A172 (cell line): ENCODE results near the gene DHRSX. TPM values are rescaled to one million over a fixed set of nuclear protein-coding genes. Genes with fewer than 3 reads are reported as not detected.
A peak's percentile ranks its signal among the peaks of the same experiment; 100 is the strongest.
"Not testable (repeated sequence)": the region's sequence is repeated elsewhere in the genome, so short reads cannot be mapped to it uniquely, and the experiment has no call there.

ENCODE experiments used
- DNase-seq: peaks from one replicate; pipeline ENCODE4 v3.0.0-alpha.2; 2015; ENCODE audit warnings: low spot score
- total RNA-seq: library from RNA; depleted of rRNA; stranded (reverse); fragments of >200 nt; shearing (Covaris generic); gene quantifications from 2 replicates; pipeline ENCODE4 v1.2.3, GENCODE V29; 2014

DHRSX gene
- total RNA-seq, 1 experiment from 2014 or later, result 47.2 TPM

DNA sequence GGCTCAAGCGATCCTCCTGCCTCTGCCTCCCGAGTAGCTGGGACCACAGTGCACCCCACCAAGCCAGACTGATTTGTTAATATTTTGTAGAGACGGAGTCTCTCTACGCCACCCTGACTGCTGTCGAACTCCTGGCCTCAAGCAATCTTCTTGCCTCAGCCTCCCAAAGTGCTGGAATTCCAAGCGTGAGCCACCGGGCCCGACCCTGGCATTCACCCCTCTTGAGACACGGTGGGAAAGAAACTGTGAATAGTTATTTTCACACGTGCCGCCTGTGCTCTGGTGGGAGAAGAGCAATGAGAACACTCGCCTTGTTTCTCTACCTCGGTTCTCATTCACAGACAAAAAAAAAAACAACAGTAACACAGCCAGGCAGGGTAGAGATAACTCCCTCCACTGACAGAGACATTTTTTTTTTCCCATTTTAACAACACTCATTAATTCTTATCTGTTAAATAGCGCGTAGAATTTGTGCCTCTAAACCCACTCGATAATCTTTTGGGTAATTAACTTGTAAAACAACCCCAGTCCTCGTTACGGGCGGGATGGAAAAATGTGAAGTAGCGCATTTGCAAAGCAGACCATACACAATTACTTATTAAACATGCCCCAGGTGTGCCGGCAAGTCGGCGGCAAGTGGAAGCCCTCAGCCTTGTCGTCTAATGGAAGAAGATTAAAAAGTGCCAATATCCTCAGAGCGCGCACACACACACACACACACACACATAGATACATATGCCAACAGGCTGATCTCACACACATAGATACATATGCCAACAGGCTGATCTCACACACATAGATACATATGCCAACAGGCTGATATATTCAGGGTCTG is 103.3 kb downstream of the DHRSX start:
- no peak for DNase-seq

DNA sequence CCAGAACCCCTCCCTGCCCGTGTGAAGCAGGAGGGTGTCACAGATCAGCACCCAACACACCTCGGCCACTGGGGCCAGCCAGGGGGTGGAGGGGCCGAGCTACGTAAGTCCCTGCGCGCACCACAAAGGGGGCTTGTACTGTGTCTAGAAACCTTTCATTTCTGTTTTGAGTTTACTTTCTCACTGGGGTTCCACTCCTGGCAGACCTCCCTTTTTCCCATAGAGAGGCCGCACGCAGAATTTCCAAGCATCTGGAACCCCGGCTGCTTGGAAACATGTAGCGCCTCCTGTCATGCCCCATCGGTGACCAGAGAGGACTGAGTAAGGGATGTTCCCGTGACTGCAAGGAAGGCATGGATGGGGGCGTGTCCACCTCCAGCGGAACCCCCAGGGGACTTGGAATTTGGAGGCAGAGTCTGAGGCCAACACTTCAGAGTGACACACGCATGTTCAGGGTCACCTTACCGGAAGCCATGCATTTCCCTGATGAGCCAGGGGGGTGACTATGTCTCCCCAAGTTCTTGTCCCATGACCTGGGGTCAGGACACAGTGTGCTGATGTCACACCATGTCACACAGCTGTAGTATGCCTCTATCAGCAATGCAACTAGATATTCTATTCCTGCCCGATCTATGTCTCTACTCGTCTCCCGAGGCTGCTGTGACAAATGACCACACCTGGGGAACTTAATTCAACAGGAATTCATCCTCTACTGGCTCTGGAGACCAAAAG is 105.3 kb downstream of the DHRSX start:
- DNase-seq, result no peak

DNA sequence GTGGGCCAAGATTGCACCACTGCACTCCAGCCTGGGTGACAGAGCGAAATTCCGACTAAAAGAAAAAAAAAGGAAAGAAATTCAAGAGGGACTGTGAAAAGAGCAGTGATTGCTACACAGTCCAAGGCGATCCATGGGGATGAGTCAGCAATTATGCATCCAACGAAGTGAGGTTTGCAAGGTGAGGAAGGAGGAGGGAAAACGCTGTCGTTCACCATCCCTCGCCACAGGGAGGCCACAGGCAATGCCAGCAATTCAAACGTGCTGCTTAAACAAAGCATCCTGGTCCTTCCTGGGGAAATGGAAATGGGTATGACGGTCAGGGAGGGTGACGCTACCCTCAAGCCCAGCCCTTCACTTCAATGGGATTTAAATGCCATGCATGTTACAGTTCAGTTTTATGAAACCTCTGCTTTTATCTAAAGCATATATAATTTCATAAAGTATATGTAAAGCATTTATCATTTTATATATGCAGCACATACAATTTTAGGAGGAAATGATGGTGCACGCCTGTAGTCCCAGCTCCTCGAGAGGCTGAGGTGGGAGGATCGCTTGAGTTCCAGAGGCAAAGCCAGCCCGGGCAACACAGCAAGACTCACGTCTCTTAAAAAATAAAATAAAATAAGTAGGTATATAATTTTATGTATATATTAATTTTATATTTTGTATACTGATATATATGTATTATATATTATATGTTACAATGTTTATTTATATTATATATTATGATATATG is 108.7 kb downstream of the DHRSX start:
- peak; percentile 100 for DNase-seq

DNA sequence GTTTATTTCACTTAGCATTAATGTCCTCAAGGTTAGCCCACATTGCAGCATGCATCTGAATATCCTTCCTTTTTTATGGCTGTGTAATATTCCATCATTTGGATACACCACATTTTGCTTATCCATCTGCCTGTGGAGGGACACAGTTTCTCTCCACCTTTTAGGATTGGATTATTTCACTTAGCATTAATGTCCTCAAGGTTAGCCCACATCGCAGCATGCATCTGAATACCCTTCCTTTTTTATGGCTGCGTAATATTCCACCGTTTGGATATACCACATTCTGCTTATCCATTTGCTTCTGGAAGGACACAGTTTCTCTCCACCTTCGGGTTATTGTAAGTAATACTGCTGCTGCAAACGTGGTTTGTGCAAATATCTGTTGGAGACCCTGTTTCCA is 110.0 kb downstream of the DHRSX start:
- DNase-seq, result no peak

DNA sequence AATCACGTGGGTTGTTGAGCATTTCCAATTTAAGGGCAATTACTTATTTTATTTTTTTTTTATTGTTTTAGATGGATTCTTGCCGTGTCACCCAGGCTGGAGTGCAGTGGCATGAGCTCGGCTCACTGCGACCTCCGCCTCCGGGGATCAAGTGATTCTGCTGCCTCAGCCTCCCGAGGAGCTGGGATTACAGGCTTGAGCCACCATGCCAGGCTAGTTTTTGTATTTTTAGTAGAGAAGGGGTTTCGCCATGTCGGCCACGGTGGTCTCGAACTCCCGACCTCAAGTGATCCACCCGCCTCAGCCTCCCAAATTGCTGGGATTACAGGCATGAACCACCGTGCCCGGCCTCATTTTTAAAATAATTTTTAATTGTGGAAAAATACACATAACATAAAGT is 111.0 kb downstream of the DHRSX start:
- not testable (repeated sequence) for DNase-seq

DNA sequence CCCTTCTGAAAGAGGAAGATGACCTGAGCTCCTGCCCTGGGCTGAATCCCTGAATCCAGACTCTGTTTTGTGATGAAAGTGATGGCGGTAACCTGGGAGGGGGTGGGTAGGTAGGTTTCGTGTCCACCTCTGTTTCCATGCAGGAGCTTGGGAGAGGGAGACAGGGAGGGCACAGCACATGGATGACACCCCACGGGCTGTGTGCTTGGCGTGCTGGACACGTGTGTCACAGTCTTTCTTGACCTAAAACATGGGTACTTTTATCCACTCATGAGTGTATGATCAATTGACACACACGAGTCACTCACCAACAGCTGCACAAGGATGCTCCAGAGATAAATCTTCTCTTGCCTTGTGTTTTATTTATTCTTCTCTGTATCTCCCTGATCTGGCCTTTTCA is 111.5 kb downstream of the DHRSX start:
- no peak for DNase-seq

DNA sequence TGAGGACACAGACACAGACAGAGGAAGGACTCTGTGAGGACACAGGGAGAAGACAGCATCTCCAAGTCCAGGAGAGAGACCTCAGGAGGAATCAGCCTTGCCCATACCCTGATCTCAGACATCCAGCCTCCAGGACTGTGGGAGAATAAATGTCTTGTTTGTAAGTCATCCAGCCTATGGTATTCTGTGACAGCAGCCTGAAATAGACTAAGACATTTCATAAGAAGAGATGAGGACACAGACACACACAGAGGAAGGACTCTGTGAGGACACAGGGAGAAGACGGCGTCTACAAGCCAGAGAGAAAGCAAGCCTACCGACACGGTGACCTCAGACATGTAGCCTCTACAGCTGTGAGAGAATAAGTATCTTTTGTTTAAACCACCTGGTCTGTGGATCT is 112.1 kb downstream of the DHRSX start:
- no peak for DNase-seq

DNA sequence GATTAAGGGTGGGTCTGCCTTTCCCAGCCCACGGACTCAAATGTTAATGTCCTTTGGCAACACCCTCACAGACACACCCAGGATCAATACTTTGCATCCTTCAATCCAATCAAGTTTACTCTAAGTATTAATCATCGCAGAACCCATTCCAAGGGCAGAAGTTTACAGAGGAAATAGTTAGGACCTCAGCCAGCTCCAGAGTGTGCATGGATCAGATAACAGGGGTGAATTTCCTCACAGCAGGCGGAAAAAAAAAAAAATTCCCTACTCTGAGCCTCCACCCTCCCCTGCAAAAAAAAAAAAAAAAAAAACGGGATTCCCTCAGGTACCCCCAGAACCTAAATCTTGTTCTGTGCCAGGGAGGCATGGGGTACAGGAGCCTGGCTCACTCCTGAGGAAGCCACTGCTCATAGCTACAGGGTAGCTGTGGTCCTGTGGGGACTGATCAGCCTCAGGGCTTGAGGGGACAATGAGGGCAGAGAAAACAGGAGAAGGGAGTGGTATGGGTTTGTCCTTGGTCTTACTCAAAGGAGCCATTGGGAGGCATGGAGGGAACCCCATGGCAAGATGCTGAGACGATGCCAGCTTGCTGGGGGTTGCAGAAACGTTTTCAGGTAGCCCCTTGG is 113.0 kb downstream of the DHRSX start:
- DNase-seq, result peak; percentile 51

DNA sequence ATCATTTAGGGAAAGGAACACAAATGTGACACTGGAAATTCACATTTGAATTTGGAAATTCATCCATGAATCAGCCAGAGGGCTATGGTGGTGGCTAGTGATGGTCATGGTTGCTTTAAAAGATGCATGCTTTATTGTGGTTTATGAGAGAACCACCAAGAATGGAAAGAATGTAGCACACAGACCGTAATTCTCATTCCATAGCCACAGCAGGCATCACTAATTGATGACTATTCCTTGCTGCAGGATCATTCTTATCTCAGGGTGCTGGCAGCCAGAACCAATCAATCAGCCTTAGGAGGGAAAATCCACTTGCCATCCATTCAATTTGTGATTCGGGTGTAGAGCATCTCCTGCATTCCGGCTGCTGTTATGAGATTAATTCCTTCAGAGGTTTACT is 115.6 kb downstream of the DHRSX start:
- DNase-seq, result peak; percentile 98

DNA sequence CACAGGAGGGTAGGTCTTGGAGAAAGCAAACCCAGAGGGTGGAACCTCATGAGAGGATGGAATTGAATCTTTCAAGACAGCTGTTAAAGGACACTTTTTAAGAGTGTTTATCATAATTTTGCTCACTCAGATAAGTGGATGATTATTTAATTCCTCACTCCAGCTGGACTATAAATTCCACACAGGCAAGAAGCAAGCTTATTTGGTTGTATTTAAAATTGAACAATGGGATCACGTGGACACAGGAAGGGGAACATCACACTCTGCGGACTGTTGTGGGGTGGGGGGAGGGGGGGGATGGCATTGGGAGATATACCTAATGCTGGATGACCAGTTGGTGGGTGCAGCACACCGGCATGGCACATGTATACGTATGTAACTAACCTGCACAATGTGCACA is 116.3 kb downstream of the DHRSX start:
- DNase-seq, result no peak

DNA sequence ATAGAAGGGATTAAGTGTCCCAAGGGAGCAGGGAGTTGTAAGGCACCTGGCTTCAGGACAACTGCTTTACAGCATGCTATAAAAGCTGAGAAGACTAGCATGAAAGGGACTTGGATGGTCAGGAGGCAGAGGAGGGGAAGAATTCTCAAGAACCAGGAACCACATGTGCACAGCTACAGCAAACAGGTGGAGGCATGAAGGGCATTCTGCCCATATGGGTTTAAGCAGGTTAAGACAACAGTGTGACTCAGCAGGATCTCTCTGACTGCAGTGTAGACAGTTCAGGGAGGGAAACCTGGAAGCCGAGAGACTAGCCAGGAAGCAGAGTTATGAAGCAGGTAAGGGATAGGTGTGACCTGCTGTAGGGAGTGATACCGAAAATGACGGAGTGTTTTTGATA is 117.0 kb downstream of the DHRSX start:
- DNase-seq, result no peak

DNA sequence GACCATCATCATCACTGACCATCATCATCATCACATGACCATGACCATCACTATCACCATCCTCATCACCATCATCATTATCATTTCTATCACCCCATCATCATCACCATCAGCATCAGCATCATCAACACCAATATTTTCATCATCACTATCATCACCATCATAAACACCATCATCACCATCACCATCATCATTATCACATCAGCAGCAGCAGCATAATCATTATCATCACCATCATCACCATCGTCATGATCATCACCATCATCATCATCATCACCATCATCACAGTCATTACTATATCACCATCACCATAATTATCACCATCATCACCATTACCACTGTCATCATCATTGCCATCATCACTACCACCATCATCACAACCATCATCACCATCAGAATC is 117.6 kb downstream of the DHRSX start:
- DNase-seq, result no peak

DNA sequence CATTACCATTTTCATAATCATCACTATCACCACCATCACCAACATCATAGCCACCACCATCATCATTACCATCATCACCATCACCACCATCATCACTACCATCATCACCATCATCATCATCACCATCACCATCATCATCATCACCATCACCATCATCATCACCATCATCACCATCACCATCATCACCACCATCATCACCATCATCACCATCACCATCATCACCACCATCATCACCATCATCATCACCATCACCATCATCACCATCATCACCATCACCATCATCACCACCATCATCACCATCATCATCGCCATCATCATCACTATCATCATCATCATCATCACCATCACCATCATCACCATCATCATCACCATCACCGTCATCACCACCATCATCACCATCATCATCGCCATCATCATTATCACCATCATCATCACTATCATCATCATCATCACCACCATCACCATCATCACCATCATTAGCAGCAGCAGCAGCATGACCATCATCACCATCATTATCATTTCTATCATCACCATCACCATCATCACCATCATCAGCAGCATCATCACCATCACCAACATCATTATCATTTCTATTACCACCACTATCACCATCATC is 118.2 kb downstream of the DHRSX start:
- not testable (repeated sequence) for DNase-seq

DNA sequence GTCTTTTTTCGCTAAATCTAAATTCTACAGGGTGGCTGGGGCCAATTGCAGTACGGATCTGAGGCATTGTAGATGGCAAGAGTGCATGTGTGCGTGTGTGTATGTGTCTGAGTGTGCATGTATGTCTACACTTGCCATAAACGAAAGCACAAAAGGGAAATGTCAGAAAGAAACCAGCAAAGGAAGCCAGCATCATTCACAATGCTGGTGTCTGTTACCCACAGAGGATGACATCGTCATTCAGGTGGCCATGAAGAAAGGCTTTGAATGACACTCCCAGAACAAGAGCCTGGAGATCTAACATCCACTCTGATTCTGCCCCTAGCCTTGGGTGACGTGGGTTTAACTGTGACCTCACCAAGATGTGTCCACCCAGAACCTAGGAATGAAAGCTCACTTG is 124.6 kb downstream of the DHRSX start:
- DNase-seq, result no peak

DNA sequence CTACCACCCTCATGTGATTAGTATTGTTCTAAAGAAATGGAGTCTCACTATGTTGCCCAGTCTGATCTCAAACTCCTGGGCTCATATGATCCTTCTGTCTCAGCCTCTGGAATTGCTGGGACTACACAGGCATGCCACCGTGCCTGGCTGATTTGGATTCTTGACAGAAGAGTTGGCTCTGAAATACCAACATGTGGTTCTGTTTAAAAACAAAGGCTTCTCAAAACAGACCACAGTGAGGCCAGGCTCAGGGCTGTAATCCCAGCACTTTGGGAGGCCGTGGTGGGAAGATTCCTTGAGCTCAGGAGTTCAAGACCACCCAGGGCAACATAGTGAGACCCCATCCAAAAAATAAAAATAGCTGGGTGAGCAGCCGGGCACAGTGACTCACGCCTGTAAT is 126.7 kb downstream of the DHRSX start:
- DNase-seq, result no peak

DNA sequence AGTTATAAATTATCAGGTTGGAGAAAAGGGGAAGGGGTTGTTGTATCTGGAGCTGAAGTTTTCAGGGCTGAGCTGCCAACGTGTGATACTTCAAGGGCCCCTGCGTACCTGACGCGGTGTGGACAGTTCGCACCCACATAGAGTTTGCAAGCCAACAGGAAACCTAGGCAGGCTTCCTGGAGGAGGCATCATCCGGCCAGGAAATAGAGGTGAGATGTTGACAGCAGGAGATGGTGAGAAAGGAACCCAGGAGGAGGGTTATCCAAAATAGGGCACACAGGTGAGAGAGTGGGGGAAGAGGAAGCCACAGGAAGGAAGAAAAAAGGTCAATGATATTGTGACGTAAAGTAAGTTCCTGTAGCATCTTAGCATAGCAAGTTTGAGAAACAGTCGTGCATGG is 127.2 kb downstream of the DHRSX start:
- no peak for DNase-seq

DNA sequence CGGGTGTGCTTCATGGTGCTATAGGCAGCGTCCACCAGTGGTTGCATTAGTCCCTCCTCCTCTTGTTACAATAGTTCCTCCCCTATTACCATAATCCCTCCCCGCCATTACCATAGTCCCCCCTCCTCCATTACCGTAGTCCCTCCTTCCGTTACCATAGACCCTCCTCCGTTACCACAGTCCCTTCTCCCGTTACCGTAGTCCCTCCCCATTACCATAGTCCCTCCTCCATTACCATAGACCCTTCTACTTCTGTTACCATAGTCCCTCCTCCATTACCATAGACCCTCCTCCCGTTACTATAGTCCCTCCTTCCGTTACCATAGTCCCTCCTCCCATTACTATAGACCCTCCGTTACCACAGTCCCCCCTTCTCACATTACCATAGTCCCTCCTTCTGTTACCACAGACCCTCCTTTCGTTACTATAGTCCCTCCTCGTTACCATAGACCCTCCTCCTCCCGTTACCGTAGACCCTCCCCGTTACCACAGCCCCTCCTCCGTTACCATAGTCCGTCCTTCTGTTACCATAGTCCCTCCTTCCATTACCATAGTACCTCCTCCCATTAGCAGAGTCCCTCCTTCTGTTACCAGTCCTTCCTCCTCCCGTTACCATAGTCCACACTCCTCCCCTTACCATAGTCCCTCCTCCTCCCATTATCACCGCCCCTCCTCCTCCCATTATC is 129.6 kb downstream of the DHRSX start:
- no peak for DNase-seq

DNA sequence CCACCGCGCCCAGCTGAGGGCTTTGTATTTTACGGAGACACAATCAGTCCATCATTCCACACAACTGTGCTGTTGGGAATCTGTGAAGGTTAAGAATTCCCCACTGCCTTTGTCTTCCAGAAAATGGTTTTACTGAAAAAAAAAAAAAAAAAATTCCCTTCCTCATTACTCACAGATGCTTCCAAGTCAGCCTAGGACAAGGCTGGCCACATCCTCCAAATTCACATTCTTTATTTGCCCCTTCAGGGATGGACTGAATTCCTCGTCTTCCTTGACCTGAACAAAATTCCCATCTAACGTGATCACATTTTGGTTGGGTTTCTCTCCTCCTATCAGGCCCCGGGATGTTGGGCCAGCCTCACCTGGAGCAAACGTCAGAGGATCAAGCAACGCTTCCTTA is 130.3 kb downstream of the DHRSX start:
- DNase-seq, result peak; percentile 84

DNA sequence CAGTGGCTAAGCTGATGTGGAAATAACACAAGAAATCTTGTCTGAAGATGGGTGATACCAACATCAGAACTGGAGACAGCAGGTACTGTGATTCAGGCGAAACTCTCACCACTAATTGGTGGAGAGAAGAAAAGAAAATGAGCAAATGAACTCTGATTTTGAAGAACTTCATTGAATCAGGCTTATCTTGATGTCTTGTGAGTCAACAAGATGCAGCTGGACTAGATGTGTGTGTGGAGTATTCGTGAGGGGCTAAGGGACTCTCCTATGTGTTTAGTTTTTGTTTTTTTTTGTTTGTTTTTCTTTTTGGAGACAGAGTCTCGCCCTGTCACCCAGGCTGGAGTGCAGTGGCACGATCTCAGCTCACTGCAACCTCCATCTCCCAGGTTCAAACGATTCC is 131.6 kb downstream of the DHRSX start:
- no peak for DNase-seq

DNA sequence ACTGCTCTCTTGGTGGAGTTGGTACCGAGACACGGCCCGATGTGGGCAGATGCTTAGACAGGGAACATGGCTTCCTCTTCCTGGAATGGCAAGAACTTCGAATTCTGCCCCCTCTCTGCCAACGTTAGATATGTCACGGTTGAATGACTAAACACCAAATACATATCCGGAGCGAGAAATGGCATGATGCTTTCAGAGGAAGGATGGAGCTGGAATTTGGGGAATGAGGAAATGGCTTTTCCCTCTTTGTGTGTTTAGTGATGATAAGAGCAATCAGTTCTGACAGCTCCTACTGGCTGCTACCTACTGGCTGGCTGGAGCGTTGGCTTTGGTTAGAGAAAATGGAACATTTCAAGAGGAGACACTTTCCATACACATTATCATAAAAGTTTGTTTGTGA is 140.0 kb downstream of the DHRSX start:
- DNase-seq, result peak; percentile 96

DNA sequence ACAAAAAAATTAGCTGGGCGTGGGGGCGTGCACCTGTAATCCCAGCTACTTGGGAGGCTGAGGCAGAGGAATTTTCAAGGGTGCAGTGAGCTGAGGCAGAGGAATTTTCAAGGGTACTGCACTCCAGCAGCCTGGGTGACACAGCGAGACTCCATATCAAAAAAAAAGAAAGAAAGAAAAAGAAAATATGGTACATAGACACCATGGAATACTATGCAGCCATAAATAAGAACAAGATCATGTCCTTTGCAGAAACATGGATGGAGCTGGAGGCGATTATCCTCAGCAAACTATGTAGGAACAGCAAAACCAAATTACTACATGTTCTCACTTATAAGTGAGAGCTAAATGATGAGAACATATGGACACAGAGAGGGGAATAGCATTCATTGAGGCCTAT is 141.3 kb downstream of the DHRSX start:
- not testable (repeated sequence) for DNase-seq
